Peyer's patch (tissue), 4 donors: ENCODE data around the gene HIBCH.

ENCODE experiments used
- POLR2A ChIP-seq, 2 donors: fragments of 450-650 bp; IDR thresholded peaks; one replicate each; pipeline ENCODE4 v1.5.1; 2017; ENCODE audit warnings: antibody characterized with exemption in 2 of 2, mild to moderate bottlenecking in 2 of 2, moderate library complexity in 2 of 2
- TF ChIP-seq, protein P1 (sequence below), 6 experiments: fragments of 450-650 bp in 4 of 6; fragments of 200-600 bp in 2 of 6; sonication (generic) in 1 of 6; IDR thresholded peaks; one replicate each; pipeline ENCODE4 v1.5.1; 2017 to 2019; ENCODE audit warnings: antibody characterized with exemption in 6 of 6, mild to moderate bottlenecking in 3 of 6, moderate library complexity in 1 of 6

DNA sequence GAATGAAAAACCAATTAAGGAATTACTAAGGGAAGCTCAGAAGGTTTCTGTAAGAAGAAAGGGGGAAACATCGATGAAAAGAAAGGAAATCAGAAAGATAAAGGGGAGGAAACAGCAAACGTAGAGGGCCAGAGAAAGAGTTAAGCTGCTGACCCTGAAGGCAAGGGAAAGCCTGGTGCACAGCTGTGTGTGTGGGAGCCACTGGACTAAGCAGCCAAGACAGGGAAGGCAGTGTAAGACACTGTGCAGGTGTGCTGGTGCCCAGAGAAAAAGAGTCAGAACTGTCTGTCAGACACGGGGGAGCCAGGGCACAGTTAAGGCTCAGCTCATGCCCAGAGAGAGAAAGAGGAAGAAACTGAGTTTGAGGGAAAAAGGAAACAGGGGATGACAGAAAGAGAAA is 104.0 kb downstream of the HIBCH start:
- TF ChIP-seq, protein P1, sequence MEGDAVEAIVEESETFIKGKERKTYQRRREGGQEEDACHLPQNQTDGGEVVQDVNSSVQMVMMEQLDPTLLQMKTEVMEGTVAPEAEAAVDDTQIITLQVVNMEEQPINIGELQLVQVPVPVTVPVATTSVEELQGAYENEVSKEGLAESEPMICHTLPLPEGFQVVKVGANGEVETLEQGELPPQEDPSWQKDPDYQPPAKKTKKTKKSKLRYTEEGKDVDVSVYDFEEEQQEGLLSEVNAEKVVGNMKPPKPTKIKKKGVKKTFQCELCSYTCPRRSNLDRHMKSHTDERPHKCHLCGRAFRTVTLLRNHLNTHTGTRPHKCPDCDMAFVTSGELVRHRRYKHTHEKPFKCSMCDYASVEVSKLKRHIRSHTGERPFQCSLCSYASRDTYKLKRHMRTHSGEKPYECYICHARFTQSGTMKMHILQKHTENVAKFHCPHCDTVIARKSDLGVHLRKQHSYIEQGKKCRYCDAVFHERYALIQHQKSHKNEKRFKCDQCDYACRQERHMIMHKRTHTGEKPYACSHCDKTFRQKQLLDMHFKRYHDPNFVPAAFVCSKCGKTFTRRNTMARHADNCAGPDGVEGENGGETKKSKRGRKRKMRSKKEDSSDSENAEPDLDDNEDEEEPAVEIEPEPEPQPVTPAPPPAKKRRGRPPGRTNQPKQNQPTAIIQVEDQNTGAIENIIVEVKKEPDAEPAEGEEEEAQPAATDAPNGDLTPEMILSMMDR (IDR thresholded peaks at IDR 0.05) = no peak
- TF ChIP-seq POLR2A (IDR thresholded peaks at IDR 0.05) = no peak
